Measurements from ENCODE around the gene CEACAM18.

CEACAM18 gene

GRCh38 chr19:51514866-51515481 lies 36.6 kb downstream of the CEACAM18 start:
- TF ChIP-seq POLR2A (IDR thresholded peaks at IDR 0.05; ENCODE audit: low read depth, low read length): no peak
- no peak for FAIRE-seq
- DNase-seq (ENCODE audit: insufficient read length, low spot score): peak; percentile 8

- TF ChIP-seq POLR2A (IDR thresholded peaks at IDR 0.05; ENCODE audit: low read depth, low read length): no peak
- no peak for FAIRE-seq
- DNase-seq (ENCODE audit: insufficient read length, low spot score): no peak
Observed at GRCh38 chr19:51520728-51521127, 42.4 kb downstream of the CEACAM18 start.

GRCh38 chr19:51521357-51521756 lies 43.0 kb downstream of the CEACAM18 start:
- no peak for FAIRE-seq
- no peak for DNase-seq (ENCODE audit: insufficient read length, low spot score)
- no peak for TF ChIP-seq POLR2A (IDR thresholded peaks at IDR 0.05; ENCODE audit: low read depth, low read length)

- DNase-seq (ENCODE audit: insufficient read length, low spot score) (no peak), FAIRE-seq (no peak)
- no peak for TF ChIP-seq POLR2A (IDR thresholded peaks at IDR 0.05; ENCODE audit: low read depth, low read length)
Observed at GRCh38 chr19:51521781-51522180, 43.4 kb downstream of the CEACAM18 start.

GRCh38 chr19:51524666-51525264 lies 46.4 kb downstream of the CEACAM18 start:
- no peak for FAIRE-seq
- TF ChIP-seq POLR2A (IDR thresholded peaks at IDR 0.05; ENCODE audit: low read depth, low read length): no peak
- no peak for DNase-seq (ENCODE audit: insufficient read length, low spot score)

GRCh38 chr19:51525651-51526050 lies 47.3 kb downstream of the CEACAM18 start:
- TF ChIP-seq POLR2A (IDR thresholded peaks at IDR 0.05; ENCODE audit: low read depth, low read length): no peak
- no peak for FAIRE-seq
- DNase-seq (ENCODE audit: insufficient read length, low spot score): no peak

DNA sequence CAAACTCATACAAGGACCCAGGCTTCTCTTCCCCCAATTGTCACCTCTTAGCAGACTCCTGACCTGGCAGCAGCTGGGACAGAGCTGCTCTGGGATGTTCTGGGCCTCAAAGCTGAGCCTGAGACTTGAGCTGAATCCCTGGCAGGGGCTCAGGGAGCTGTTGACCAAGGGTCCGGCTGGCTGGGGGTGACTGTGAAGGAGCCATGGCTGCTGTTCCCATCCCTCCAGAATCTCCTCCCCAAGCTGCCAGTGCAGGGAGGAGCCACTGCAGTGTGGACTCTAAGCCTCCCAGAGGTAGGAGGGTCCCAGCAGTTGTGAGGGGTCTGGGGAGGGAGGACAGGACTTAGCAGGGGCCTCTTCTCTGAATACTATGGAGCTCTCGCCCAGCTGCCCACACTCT lies 51.0 kb downstream of the CEACAM18 start:
- DNase-seq (ENCODE audit: insufficient read length, low spot score) (no peak), FAIRE-seq (no peak)
- TF ChIP-seq POLR2A (IDR thresholded peaks at IDR 0.05; ENCODE audit: low read depth, low read length): no peak

GRCh38 chr19:51530616-51531015 lies 52.3 kb downstream of the CEACAM18 start:
- TF ChIP-seq POLR2A (IDR thresholded peaks at IDR 0.05; ENCODE audit: low read depth, low read length): no peak
- DNase-seq (ENCODE audit: insufficient read length, low spot score) (no peak), FAIRE-seq (no peak)

DNA sequence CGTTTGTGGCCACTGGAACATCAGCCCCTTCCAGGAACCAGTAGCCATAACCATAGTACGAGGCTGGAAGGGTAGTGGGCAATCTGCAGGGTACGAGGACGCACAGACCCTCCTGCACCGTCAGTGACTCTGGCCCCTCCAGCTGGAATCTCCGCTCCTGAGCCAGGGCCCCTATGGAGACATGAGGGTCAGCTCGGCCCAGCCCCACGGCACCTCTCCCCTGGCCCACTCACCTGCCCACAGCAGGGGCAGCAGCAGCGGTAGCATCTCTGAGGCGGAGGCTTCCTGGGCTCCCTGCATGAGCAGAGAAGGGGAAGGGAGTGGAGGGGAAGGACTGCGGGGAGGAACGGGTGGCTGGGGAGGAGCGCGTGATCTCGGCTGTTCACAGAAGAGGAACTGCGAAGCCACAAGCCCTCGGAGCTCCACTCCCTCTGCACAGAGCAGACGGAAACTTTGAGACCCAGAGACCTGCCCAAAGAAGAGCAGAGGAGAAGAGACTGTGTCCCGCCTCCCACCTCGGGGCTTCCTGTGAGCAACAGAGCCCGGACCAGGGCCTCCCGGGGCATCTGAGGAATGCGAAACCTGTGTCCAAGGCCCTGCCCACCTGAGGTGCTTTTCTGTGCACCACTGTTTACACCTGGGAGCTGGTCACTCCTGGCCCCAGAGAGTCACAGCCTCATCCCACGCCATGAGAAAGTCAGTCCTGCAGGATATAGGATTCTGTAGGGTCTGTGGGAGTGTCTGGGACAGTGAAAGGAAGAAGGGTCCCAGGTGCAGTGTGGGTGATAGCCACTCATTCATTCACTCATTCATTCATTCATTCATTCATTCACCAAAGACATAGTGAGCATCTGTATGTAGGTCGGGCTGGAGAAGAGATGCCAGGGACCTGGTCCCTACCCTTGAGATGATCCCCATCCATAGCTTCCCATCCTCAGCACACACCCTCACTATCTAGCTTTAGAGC lies 53.3 kb downstream of the CEACAM18 start, which contains the start of gene SIGLEC6:
SIGLEC6 (minus strand) TSS at position 322 of the 967 bp plus-strand sequence; CDS start at position 300, 22 bp downstream.
- no peak for TF ChIP-seq POLR2A (IDR thresholded peaks at IDR 0.05; ENCODE audit: low read depth, low read length)
- DNase-seq (ENCODE audit: insufficient read length, low spot score): no peak
- FAIRE-seq: no peak

DNA sequence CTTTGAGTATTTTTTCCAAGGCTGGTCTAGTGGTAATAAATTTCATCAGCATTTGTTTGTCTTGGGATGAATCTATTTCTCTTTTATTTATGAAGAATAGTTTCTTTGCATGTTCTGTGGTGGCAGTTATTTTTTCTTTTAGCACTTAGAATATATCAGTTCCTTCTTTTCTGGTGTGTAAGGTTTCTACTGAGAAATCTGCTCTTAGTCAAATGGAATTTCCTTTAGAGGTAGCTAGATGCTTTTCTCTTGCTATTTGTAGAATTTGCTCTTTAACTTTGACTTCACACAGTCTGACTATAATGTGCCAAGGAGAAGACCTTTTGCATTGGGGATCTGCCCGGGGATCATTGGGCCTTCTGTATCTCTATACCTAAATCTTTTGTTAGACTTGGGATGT lies 57.2 kb downstream of the CEACAM18 start:
- TF ChIP-seq POLR2A (IDR thresholded peaks at IDR 0.05; ENCODE audit: low read depth, low read length): no peak
- DNase-seq (ENCODE audit: insufficient read length, low spot score): no peak
- no peak for FAIRE-seq

GRCh38 chr19:51539821-51540366 lies 61.6 kb downstream of the CEACAM18 start:
- no peak for FAIRE-seq
- DNase-seq (ENCODE audit: insufficient read length, low spot score): no peak
- no peak for TF ChIP-seq POLR2A (IDR thresholded peaks at IDR 0.05; ENCODE audit: low read depth, low read length)

Measured in H54 (cell line).